GM19193 (cell line): ENCODE results near the gene WDR27.

Experiments
- POLR2A ChIP-seq: IDR thresholded peaks from 4 replicates; pipeline ENCODE4 v1.6.1; 2011; ENCODE audit not compliant: insufficient read depth, insufficient read length; ENCODE audit errors: extremely low read depth

The WDR27 gene

DNA sequence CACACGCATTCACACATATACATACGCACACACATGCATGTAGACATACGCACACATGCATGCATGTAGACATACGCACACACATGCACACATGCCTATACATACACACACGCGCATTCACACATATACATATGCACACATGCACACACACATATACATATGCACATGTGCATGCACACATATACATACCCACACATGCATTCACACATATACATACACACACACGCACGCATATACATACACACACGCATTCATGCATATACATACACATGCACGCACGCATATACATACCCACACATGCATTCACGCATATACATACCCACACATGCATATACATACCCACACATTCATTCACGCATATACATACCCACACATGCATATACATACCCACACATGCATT is 80.5 kb downstream of the WDR27 start:
- TF ChIP-seq POLR2A: no peak

DNA sequence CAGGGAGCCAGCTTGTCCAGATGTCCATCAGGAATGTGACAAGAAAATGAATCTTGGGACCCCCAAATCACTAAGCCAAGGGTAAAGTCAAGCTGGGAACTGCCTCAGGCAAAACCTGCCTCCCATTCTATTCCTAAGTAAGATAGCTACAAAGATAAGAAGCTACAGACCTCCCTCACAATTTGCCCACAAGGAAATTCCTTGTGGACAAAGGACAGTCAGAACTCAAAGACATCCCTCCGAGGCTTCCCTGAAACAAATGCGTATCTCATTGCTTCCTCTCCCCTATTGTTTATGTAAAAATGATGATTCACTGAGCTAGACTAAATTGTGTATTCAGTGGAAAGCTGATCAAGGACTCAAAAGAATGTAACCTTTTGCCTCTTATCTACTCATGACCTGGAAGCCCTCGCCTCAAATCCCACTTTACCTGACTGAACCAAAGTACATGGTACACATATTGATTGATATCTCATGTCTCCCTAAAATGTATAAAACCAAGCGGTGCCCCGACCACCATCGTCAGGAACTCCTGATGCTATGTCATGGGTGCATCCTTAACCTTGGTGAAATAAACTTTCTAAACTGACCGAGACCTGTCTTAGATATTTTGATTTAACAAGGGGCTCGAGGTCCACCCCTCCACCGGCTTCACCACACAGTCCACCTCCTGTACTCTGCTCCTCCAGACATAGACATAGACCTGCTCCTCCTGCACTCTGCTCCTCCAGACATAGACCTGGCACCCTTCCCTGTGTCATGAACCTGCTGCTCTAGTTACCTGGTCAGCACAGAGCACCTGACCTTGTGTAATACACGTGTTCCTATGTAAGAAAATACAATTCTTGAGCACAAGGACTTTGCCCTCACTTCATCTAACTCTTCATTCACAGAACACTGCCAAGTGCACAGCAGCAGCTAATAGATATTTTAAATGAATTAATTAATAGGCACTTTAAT is 81.4 kb downstream of the WDR27 start:
- no peak for TF ChIP-seq POLR2A

- no peak for TF ChIP-seq POLR2A
These were observed 82.2 kb downstream of the WDR27 start for GRCh38 chr6:169619650-169620049.

GRCh38 chr6:169618526-169619490 is 83.0 kb downstream of the WDR27 start:
- no peak for TF ChIP-seq POLR2A

DNA sequence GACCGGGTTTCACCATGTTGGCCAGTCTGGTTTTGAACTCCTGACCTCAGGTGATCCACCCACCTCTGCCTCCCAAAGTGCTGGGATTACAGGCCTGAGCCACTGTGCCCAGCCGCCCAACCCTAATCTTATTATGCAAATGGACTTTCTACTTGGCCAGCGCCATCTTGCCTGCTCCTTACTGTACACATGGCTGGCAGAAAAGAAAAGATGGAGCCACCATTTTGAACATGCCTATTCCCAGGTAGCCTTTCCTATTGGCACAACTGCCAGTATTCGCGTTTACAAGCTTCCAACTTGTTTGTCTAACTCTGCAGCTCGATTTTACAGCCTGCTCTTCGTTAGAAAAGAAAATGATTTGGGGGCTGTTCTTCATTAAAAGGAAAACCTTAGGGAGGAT is 84.3 kb downstream of the WDR27 start:
- no peak for TF ChIP-seq POLR2A

- TF ChIP-seq POLR2A: no peak
These were observed 97.8 kb downstream of the WDR27 start for GRCh38 chr6:169604076-169604475.

DNA sequence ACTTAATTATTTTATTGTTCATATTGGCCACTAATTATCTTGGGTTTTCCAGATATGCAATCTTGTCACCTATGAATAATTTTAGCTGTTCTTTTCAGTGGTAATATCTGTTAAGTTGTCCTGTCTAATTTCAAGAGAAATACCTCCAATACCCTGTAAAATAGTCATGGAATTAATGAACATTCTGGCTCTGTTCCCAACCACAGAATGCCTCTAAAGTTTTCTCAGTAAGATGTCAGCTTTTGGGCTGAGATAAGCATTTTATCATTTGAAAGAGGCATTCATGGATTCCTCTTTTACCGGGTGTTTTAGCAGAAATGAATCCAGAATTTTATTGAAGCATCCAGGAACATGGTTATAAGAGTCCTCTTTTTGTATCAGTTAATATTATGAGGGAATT is 109.3 kb downstream of the WDR27 start:
- no peak for TF ChIP-seq POLR2A

DNA sequence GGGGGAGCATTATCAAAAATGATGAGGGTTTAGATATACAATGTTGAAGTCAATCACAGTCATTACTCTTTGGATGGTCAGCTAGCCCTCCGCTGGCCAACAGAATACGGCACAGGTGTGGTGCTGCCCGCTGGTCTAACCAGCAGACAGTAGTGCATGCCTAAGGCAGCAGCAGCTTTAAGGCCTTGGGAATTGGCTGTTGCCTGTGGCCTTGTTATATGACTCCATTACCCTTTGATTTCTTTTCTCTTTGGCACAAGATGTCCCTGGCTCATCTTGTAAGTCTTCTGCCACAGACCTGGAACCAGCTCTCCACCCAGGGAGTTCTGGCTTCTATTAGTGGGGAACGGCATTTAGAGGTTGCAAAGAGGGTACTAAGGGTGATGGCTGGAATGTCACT is 110.2 kb downstream of the WDR27 start:
- no peak for TF ChIP-seq POLR2A

- no peak for TF ChIP-seq POLR2A
These were observed 111.4 kb downstream of the WDR27 start for GRCh38 chr6:169590376-169590939.

DNA sequence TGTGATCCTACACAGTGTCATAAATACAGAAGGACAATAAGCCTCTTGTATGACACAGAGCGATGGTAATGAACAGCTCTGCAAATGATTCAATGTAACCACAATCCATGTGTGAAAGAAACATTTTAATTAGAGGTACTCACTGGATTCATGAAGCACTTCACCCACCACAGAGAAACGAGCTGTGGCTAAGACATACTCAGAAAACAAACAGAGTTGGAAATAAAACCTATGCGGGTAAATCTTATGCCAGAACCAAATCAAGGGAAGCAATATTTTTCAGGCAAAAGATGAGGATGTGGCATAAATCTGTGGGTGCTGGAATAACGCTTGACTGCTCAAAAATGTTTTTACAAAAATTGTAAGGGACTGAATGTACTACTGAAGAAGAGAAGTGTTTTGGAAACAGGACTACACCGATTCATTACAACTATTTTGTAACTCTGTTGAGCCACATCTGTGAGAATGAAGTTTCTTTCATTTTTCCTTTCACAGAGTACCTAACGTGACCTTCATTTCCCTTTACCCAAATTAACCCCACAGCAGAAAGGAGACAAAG is 112.1 kb downstream of the WDR27 start:
- TF ChIP-seq POLR2A: no peak

DNA sequence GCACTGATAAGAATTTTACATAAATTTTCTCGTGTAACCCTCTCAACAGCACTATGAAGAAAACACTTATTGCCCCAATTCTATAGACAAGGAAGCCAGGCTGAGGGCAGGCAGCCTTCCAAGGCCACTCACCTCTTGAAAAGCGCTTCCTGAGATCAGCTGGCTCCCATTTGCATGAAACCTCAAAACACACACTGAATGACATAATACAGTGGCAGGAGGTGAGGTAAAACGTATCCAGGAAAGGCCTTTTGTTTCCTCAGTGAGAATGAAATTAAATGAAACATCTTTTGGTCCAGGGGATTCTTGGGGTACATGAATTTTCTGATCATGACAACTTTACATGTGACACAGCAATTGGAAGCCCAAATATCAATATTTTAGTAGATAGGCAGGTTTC is 112.5 kb downstream of the WDR27 start:
- TF ChIP-seq POLR2A: no peak

- no peak for TF ChIP-seq POLR2A
These were observed 113.9 kb downstream of the WDR27 start for GRCh38 chr6:169587975-169588374.

DNA sequence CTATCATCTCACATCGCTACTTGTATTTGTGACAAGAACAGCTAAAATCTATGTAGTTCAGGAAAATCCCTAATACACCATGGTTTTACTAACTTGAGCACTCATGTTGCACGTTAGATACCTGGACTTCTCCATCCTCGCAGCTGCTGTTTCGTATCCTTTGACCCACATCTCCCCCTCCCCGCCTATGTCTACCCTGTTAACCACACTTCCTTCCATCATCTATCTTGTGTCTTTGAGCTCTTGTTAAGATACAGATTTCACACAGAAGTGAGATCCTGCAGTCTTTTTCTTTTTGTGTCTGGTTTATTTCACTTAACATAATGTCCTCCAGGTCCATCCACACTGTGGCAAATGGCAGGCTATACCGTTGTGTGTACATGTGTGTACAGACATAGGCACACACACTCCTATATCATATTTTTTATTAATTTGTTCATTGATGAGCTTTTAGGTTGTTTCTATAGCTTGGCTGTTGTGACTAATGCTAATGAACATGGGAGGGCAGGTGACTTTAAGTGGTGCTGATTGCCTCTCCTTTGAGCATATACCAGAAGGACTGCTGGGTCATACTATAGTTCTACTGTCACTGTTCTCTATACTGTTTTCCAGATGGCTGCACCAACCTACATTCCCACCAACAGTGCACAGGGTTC is 117.8 kb downstream of the WDR27 start:
- no peak for TF ChIP-seq POLR2A

DNA sequence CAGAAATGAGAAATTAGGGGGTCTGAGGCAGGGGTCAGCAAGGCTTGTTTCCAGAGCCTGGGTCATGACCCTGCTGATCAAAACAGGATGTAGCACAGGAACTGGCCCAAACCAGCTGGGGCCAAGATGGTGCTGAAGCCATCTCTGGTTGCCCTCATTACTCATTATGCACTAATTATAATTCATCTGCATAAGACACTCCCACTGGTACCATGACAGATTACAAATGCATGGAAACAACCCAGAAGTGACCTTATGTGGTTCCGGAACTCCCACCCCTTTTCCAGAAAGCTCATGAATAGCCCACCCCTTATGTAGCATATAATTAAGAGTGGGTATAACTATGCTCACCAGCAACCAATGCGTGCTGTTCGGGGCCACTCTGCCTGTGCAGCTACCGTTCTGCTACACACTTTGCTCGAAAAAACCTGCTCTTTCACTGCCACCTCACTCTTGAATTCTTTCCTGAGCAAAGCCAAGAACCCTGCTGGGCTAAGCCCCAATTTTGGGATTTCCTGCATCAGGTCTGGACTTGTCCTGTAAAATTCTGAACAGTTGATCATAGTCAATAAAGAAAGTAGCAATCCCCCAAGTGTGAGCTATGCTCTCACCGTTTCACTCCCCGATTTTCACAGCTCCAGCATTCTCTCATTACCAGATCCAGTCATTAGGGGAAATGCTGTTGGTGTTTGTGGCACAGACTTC is 122.3 kb downstream of the WDR27 start:
- no peak for TF ChIP-seq POLR2A
